Heart right ventricle (tissue), 16 donors: ENCODE data around the gene XPOT. TPM values are rescaled to one million over a fixed set of nuclear protein-coding genes. Genes with fewer than 3 reads are reported as not detected.
A peak's percentile ranks its signal among the peaks of the same experiment; 100 is the strongest.

Experiments
- ATAC-seq, 8 donors: fragments of 200-7000 bp; cut with Tn5 transposase; one replicate each; pipeline ENCODE4 v1.9.1; 2020; ENCODE audit warnings: mild to moderate bottlenecking in 8 of 8, moderate library complexity in 8 of 8, moderate number of reproducible peaks in 1 of 8
- DNase-seq, 2 donors: peaks; one replicate each; pipeline ENCODE4 v3.0.0-alpha.2; 2020
- H3K27ac ChIP-seq, 10 donors: fragments of 200-600 bp; sonication (generic) in 2 of 10; one replicate each; pipeline versions ENCODE4 v1.5.0 to v1.8.0; 2020 to 2022; ENCODE audit warnings: mild to moderate bottlenecking in 3 of 10
- H3K27me3 ChIP-seq, 7 donors: fragments of 200-600 bp; one replicate each; pipeline ENCODE4 v1.8.0; 2021 to 2022; ENCODE audit warnings: mild to moderate bottlenecking in 2 of 7
- H3K36me3 ChIP-seq, 9 donors: fragments of 200-600 bp; sonication (generic) in 1 of 9; one replicate each; pipeline versions ENCODE4 v1.5.0 to v1.8.0; 2020 to 2022; ENCODE audit warnings: mild to moderate bottlenecking in 2 of 9
- H3K4me1 ChIP-seq, 9 donors: fragments of 200-600 bp; sonication (generic) in 1 of 9; one replicate each; pipeline versions ENCODE4 v1.5.0 to v1.8.0; 2020 to 2022; ENCODE audit warnings: mild to moderate bottlenecking in 4 of 9
- H3K4me3 ChIP-seq, 10 donors: fragments of 200-600 bp; sonication (generic) in 2 of 10; one replicate each; pipeline versions ENCODE4 v1.5.0 to v1.8.0; 2020 to 2022; ENCODE audit warnings: mild to moderate bottlenecking in 7 of 10, moderate library complexity in 2 of 10
- H3K9me3 ChIP-seq, 11 donors: fragments of 200-600 bp in 10 of 11; sonication (generic) in 2 of 11; one replicate each; pipeline versions ENCODE4 v1.5.0 to v1.8.0; 2013 to 2022; ENCODE audit warnings: mild to moderate bottlenecking in 2 of 11, control low read depth in 1 of 11, moderate library complexity in 1 of 11
- CTCF ChIP-seq, 9 donors: fragments of 200-600 bp; sonication (generic) in 2 of 9; IDR thresholded peaks; one replicate each; pipeline versions ENCODE4 v1.5.0 to v1.8.0; 2021 to 2022; ENCODE audit warnings: antibody characterized with exemption in 9 of 9, mild to moderate bottlenecking in 5 of 9, moderate library complexity in 1 of 9
- WGBS, 2 donors: extraction: QIAGEN DNeasy Blood & Tissue Kit; methylation state at CpG; one replicate each; pipeline ENCODE4 v1.1.7; 2013; ENCODE audit warnings: inconsistent platforms in 1 of 2; 5-methylcytosine and 5-hydroxymethylcytosine counted together
- intact Hi-C, 10 donors: fragments of 100-400 bp; cut with DNase I; formaldehyde crosslinking; loops; one replicate each; pipeline versions ENCODE4 v1.11.1 to v1.14.2; 2022
- polyA plus RNA-seq, 2 donors: library from polyadenylated mRNA; stranded (reverse); fragments of 200-250 nt; gene quantifications; one replicate each; pipeline ENCODE4 v1.2.3, GENCODE V29; 2013
- total RNA-seq, 10 donors: library from RNA; stranded (reverse); fragmentation: NEBNext Ultra II Directional in 3 of 10; extraction: Animal tissue kit (Norgen Biotek cat#: 25700) in 3 of 10; gene quantifications; one replicate each; pipeline versions ENCODE4 v1.2.1 to v1.2.4, GENCODE V29; 2021 to 2023
- donor health status: Arrhythmogenic right ventricular cardiomyopathy.
- donor health status: ischemic (EF 13 %, LVEDD 7.1; RV severe dilation, severe dysfunction).
- donor health status: healthy with polysubstance abuse.
- donor health status: DM: no; HTN: yes; CAD: no.
- donor health status: DM: no; HTN: no; CAD: no.
- donor health status: ischemic (EF 25% LVEDD 6.9; RV normal size, moderate dysfunction).
- donor health status: ischemic (EF 25% LVEDD 5.7; RV mildly dilated, moderate dysfunction).
- donor health status: healthy.
- donor health status: DM: yes; HTN: yes; CAD: no.
- donor health status: Ischemic cardiomyopathy.
- donor health status: ischemic (EF 35%, LVEDD 5.7; RV mildly dilated, moderate dysfunction).
- donor health status: nonischemic (EF 11% LVEDD 7.7; RV severe dilation, severe dysfunction).
- donor health status: DM: yes; HTN: yes; CAD: no.
- donor health status: PGD.
- donor health status: ischemic (EF 29% LVEDD 5.4; RV normal size, mild dysfunction).
- donor health status: nonischemic (EF 23%, LVEDD 6.1; RV moderate dilation, normal function).

Gene XPOT
- total and polyA plus RNA-seq, 12 donors = 8.6 to 31.6 (median 19.1) TPM

GRCh38 chr12:64412459-64412858 is 8.3 kb downstream of the XPOT start:
- ATAC-seq = no peak
- peaks cover 0 to 83% (median 43%) of the 10 kb centered on the region in 9 donors for H3K36me3 ChIP-seq
- H3K9me3 ChIP-seq = no peaks in the 10 kb centered on the region
- intact Hi-C loops = no loop called here
- no peaks in the 10 kb centered on the region for H3K27me3 ChIP-seq
- H3K4me1 ChIP-seq = peaks cover 0 to 8% (median 0%) of the 10 kb centered on the region in 9 donors
- no peak overlapping the region for H3K27ac ChIP-seq
- no peak for DNase-seq
- H3K4me3 ChIP-seq = no peak overlapping the region
- TF ChIP-seq CTCF (IDR thresholded peaks at IDR 0.05) = no peak
- WGBS, 2 donors = 91 to 94% methylated on average over 2 of the region's 2 CpGs

- H3K4me3 ChIP-seq = no peak overlapping the region
- intact Hi-C loops = no loop called here
- H3K27me3 ChIP-seq = no peaks in the 10 kb centered on the region
- no peak for TF ChIP-seq CTCF (IDR thresholded peaks at IDR 0.05)
- H3K9me3 ChIP-seq = no peaks in the 10 kb centered on the region
- H3K27ac ChIP-seq = no peak overlapping the region
- DNase-seq (no peak), ATAC-seq (no peak)
- peaks cover 0 to 97% (median 54%) of the 10 kb centered on the region in 9 donors for H3K36me3 ChIP-seq
- peaks cover 0 to under 1% (median 0%) of the 10 kb centered on the region in 9 donors for H3K4me1 ChIP-seq
- 88 to 89% methylated on average over 2 of the region's 2 CpGs for WGBS, 2 donors
These were observed 9.7 kb downstream of the XPOT start for GRCh38 chr12:64413884-64414283.

GRCh38 chr12:64418209-64418608 is 14.0 kb downstream of the XPOT start:
- H3K27me3 ChIP-seq = no peaks in the 10 kb centered on the region
- peaks cover 0 to 10% (median 0%) of the 10 kb centered on the region in 9 donors for H3K4me1 ChIP-seq
- intact Hi-C loops = no loop called here
- no peak for ATAC-seq
- H3K36me3 ChIP-seq = peaks cover 0 to 100% (median 62%) of the 10 kb centered on the region in 9 donors
- H3K9me3 ChIP-seq = no peaks in the 10 kb centered on the region
- DNase-seq = no peak
- H3K4me3 ChIP-seq = no peak overlapping the region
- H3K27ac ChIP-seq = no peak overlapping the region
- TF ChIP-seq CTCF (IDR thresholded peaks at IDR 0.05) = no peak

GRCh38 chr12:64419696-64420095 is 15.5 kb downstream of the XPOT start:
- H3K4me1 ChIP-seq = peaks cover 0 to 10% (median 0%) of the 10 kb centered on the region in 9 donors
- H3K27ac ChIP-seq = peak overlapping the region in 4 of 10 donors; percentile 32 to 60 (median 49)
- no peaks in the 10 kb centered on the region for H3K9me3 ChIP-seq
- 65 to 72% methylated on average over 3 of the region's 3 CpGs for WGBS, 2 donors
- ATAC-seq (no peak), DNase-seq (no peak)
- no peak for TF ChIP-seq CTCF (IDR thresholded peaks at IDR 0.05)
- intact Hi-C loops = loop anchor here in 1 of 10 donors (5.0 kb wide), 1 partner anchor 68 kb away; no protein-coding TSS in a partner anchor
- H3K4me3 ChIP-seq = peak overlapping the region in 1 of 10 donors; percentile 6
- peaks cover 3 to 100% (median 67%) of the 10 kb centered on the region in 9 donors for H3K36me3 ChIP-seq
- H3K27me3 ChIP-seq = no peaks in the 10 kb centered on the region
